IPS-11a (cell line): ENCODE data around the gene DNAH6.
"Not testable (repeated sequence)": the region's sequence is repeated elsewhere in the genome, so short reads cannot be mapped to it uniquely, and the experiment has no call there.

Experiments used
- H3K4me3 ChIP-seq: one replicate; pipeline ENCODE4 v1.5.1; 2013; ENCODE audit warnings: low read depth, low read length, control low read depth

DNAH6 gene

DNA sequence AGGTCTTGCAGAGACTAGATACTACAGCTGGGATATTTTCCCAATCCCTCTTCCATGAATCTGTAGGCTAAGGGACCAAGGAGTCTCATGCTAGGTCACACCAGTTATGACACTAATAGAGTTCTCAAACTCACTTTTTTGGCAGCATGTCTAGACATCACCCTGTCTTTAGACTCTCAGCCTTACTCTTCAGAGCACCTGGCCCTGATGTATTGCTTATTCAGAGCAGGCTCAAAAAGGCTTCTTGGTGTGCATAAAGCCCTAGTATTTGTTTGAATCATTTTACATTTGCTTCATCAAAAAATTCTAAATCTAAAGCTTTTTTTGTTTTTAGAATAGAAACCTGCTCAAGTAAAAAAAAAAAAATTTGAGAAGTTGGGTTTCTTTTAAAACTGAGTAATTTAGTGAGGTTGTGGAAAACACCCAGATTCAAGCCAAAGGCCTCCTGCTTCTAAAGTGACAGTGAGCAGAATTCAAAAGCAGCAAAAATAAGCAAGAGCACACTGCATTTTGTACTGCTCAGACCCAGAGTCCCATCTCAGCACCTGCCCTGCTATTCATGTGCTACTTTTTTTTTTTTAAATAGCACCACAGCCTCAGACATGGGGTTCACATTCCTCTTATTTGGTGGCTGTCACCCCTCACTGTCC is 18.0 kb upstream of the DNAH6 start:
- H3K4me3 ChIP-seq: no peak overlapping the region

DNA sequence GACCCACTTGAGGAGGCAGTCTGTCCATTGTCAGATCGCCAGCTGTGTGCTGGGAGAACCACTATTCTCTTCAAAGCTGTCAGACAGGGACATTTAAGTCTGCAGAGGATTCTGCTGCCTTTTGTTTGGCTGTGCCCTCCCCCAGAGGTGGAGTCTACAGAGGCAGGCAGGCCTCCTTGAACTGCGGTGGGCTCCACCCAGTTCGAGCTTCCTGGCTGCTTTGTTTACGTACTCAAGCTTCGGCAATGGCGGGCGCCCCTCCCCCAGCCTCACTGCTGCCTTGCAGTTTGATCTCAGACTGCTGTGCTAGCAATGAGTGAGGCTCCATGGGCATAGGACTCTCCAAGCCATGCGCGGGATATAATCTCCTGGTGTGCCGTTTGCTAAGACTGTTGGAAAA is 5.3 kb upstream of the DNAH6 start:
- not testable (repeated sequence) for H3K4me3 ChIP-seq

DNA sequence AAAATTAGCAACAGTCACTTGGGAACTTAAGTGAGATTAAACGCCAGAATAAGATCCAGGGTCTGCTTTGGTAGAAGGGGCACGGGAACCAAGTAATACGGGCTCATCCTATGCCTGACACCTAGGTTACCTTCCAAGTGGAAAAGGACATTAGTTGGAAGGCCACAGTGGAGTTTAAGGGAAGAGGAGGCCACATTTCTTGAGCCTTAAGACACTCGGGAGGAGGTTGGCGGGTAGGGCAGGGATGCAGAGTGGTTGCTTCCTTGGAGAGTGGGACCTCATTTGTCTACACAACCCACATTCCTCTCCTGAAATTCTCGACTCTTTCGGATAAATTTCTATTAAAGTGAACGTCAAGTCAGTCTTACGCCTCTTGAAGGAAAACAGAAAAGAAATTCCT is 510 bp upstream of the DNAH6 start:
- H3K4me3 ChIP-seq: peak overlapping the region; percentile 31

DNA sequence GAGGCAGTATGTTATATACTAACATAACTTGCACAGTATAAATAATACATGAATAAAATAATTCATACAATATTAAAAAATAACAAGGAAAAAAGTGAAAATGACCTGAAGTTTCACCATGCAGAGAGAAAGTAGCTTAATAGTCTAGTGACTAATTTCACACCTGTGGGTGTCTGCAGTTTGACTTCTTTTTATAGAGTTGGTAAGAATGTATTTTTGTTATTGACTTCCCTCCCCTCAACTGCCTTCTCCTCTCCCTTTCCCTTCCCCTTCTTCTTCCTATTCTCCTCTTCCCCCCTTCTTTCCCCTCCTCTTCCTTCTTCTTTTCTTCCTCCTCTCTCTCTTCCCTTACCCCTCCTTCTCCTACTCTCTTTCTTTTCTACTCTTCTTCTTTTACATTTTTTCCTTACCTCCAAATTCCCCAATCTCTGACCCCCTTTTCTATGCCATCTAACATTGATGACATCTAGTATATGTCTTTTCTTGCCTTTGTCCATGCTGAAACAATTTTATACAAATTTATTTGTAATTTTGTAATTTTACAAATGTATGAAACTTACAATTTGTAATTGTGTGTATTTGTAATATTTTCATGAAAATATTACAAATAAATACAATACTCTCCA is 3.1 kb downstream of the DNAH6 start:
- H3K4me3 ChIP-seq: no peak overlapping the region

DNA sequence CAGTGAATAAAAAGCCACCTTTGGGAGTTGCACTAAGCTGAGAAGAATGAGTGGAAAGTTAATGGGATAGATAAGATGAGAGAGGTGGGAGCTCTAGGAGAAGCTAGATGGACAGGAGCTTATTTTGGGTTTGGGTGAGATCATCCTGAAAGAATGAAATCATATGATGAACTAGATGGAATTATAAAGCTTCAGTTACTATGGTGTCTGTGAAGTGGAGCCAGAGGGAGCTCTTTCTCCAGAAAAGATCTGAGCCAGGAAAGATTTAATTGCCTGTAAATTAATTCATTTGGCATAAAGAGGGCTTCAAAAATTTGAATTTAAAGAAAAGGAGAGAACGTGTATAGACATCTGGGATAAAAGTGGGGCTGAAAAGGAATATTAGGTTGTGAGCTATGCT is 10.3 kb downstream of the DNAH6 start:
- no peak overlapping the region for H3K4me3 ChIP-seq

DNA sequence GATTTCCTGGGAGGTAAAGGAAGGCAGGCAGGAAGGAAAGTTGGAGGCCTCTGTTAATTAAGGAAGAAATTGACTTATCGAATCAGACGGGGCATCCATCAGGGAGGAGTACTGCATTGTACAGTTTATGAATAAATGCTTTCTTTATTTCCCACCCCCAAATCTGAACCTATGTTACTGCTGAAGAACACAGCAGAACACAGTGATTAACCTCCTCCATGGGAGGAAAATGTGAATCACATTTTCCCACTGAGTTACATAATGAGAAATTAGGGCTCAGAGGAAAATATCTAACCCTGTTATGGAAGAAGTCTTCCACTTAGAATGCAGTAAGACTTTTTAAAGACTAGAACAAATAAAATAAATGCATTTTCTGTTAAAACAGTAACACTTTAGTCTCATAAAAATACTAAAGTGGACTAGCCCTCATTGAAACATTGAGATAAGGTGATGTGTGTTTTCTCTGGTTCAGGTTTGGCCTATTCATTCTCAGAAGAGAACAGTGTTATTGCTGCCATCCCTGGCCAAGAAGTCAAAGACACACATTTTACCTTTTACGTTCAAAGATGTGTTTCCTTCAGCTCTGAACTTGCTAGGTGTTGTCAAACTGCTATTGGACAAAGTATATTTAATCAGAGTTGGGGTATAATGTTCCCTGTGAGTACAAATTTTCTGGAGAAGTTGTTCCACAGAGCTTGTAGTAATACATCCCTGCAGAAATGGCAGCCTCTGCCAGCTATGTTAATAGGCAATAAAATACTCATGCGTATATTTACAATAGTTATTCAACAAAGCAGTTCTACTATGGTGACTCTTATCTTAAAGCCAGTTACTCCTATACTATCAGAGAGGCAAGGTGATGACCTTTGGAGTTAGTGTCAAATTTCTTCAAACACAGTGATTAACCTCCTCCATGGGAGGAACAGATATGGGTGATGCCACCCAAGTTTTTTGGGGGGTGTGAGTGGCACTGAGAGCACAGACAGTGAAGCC is 11.1 kb downstream of the DNAH6 start:
- H3K4me3 ChIP-seq: no peak overlapping the region

DNA sequence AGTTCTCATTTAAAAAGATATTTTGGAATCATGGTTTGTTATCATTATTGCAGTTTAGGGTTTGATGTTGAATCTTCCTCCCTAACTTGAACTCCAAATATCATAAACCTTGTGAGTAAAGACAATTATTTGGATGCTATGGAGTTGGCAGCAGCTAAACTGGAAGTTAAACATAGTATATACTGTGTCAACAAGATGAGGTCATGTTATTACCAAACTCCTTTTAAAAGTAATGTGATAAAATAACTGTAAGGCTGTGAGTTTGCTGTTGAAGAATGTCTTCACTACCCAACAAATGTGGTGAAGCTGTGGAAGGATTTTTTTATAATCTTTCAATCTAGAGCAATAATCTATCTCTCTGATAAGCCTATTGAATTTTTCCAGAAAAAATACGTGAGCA is 16.0 kb downstream of the DNAH6 start:
- H3K4me3 ChIP-seq: no peak overlapping the region

DNA sequence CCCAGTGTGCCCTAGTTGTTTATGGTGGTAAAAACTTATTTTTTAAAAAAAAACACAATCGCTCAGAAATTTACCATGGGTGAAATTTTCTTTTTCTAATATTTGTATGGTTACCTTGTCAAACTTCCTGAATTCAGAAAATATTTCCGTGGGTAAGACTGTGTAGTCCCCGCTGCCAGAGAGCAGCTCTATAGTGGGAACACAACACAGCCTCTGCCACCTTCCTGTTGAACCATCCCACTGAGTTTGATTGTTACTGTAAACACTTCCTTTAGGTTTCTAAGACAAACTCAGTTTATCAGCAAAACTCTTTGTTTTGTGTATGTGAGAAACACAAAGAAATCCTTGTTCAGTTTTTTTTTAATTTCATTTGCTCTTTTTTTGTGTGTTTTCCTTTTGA is 17.9 kb downstream of the DNAH6 start:
- H3K4me3 ChIP-seq: no peak overlapping the region

DNA sequence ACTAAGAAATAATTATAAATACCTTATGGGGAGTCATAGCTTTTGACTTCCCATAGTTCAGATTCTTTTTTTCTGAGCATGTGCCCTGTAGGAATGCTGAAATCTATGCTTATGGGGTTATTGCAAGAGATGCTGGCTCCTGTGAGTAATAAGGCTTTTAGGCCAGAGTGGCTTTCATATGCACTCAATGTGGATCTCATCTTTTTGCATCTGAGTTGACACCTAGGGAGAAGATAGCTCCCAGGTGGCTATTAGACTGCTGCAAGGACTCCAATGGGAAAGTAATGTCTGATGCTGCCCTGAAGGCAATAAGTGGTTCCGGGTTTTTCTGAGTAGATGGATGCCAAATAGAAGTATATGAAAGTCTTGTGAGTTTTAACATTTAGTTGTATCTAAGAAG is 21.0 kb downstream of the DNAH6 start:
- H3K4me3 ChIP-seq: no peak overlapping the region

DNA sequence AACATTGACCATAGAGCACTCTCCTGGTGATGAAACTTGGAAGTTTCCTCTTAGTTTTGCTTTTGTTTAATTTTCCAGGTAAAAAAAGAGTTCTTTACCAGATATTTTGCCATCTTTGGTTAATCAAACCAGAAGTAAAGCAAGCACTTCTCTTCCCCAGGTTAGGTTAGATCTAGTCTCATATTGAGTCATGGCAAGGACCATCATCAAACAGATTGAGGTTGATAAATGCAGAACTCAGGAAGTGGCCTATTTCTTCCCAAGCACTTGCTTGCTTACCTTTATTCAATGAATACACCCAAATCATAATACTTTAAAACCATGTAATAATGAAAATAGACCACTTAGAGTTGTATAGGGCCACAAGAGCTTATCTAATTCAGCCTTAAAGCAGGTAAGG is 23.4 kb downstream of the DNAH6 start:
- H3K4me3 ChIP-seq: no peak overlapping the region

DNA sequence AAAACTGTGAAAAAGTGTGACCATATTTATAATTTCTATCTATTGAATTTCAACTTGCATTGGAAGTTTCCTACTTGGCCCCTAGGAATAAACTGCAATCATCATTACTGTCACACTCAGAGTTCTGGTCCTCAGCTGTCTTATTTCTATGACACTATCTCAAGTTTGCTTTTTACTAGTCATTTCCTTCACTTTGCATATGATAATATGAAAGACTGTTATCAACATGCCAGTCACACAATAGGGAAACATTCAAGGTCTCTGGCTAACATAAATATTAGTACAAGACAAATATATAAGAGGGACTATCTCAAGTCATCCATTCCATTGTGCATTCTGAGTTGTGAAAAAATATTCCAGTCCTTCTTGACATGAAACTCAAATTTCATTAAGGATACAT is 28.7 kb downstream of the DNAH6 start:
- no peak overlapping the region for H3K4me3 ChIP-seq

DNA sequence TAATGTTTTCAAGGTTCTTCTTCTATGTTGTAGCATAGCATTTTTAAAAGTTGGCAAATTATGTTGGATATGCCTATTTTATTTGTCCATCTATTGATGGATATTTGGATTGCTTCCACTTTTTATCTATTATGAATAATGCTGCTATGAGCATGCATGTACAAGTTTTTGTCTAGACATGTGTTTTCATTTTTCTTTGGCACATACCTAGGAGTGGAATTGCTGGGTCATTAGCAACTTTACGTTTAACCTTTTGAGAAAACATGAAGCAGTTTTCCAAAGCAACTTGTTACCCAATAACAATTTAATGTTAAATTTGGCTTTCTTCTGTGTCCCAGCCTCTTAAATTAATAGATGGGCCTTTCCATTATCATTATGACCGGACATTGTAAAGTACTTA is 30.3 kb downstream of the DNAH6 start:
- H3K4me3 ChIP-seq: no peak overlapping the region

DNA sequence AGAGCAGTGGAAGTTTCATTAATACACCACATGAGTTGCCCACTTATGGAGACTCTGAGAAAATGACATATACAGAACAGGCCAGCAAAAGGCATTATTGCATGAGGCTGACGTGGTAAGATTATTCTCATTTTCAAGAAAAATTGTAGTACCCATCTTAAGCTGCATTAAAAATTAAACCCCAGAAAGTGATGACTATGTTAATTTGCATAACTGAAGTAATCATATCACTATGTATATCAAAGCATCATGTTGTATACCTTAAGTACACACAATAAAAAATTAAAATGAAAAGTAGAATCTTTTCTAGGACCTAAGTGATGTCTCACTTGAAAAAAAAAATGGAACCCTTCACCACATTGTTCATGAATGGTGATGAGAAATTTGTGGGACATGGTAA is 32.0 kb downstream of the DNAH6 start:
- no peak overlapping the region for H3K4me3 ChIP-seq

DNA sequence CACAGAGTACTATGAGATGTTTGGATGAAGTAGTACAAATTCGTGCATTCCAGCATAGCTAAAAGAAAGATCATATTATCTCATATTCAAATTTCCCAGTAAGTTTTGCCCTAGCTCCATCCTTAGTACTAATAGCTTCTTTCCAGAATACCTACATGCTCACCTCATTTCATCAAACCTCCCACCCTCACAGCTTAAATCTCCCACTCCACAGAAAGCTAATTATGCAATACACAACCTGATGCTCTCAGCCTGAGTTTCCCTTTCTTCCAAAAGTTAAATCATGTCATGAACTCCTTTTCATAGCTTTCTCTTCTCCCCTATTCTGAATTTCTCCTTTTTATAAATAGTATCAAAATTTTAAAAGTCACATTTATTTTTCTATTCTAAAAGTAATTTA is 34.6 kb downstream of the DNAH6 start:
- H3K4me3 ChIP-seq: no peak overlapping the region

DNA sequence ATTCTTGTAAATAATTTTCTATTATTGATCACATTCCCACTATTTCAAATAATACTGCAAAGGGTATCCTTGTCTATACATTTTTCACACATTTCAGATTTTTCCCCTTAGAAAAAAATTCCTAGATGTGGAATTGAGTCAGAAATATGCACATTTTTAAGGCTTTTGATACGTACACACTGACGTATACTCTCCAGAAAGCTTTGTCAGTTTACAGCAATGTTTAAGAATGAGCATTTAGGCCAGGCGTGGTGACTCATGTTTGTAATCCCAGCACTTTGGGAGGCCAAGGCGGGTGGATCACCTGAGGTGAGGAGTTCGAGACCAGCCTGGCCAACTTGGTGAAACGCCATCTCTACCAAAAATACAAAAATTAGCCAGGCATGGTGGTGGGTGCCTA is 35.2 kb downstream of the DNAH6 start:
- not testable (repeated sequence) for H3K4me3 ChIP-seq

DNA sequence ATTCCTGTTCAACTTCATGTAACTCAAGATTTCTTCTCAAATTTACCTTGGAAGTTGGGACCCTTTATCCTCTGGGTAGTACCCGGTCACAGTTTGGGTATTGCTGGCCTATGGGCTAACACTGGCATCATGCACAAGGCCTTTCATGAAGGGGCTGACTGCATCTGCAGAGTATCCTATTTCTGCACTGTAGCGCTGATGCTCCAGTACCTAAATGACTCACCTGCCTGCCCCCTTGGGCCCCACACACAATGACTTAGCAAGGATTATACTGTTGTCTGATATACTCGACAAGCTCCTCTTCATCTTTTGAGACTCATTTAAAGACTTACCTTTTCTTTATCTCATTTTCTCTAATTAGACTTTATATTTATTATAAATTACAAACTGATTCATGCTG is 39.9 kb downstream of the DNAH6 start:
- H3K4me3 ChIP-seq: no peak overlapping the region

DNA sequence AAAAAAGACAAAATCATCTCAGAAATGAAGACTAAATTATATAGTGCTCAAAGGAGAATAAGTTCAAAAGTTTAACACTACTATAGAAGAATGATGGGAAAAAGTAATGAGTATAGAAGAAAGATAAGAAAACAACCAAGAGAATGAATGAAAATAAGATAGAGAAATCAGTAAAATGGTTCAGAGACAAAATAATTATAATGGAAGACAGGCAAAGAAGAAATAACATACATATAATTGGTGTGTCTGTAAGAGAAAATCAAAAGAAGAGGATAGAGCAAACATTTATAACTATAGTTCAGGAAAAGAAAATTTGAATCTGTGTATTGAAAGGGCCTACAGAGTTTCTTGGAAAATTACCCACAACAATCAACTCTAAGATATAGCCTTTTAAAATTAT is 43.5 kb downstream of the DNAH6 start:
- no peak overlapping the region for H3K4me3 ChIP-seq

DNA sequence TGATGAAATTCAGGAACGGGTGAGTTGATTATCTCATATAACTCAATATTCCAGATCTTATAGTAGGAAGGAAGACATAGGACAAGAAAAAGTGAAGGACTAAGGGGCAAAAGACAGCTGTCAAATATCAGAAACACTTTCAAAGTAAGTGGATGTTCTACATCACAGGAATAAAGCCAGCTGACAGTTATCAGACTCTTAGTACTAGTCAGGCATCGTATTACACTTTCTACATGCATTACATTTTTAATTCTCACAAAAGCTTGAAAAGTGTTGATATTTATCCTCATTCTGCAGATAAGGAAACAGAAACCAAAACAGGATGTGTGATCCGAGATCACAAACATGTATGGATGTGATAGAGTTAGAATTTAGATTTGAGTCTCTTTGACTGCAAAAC is 63.4 kb downstream of the DNAH6 start:
- H3K4me3 ChIP-seq: no peak overlapping the region

DNA sequence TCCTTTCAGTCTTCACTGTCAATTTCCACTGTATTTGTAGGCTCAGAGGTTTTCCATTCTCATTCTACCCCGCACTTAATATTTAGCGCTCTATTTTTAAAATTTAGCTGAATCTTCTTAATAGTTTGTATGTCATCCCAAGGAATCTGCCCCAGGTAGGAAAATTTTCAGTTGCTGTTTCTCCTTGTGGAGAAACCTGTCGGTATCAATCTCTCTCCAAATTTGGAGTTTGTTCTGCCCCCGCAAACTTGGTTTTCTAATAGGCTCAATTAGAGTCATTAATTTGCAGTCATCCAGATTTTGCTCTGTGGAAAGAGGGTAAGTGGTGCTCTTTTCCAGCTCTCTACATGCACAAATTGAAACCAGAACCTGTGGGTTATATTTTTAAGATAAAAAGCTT is 87.6 kb downstream of the DNAH6 start:
- H3K4me3 ChIP-seq: no peak overlapping the region

DNA sequence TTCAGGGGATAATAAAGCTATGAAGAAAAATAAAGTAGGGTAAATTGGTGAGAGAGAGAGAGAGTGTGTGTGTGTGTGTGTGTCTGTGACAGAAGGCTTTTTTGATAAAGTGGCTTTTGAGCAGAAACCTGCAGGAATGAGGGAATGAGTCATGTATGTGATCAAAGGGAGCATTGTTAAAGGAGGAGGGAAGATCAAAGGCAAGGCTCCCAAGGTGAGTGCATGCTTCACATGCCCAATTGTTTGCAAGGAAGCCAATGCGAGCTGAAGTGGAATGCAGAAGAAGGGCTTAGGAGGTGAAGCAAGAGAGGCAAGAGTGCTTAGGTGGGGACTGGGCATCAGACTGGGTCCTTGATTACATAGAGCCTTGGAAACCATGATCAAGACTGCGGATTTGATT is 96.8 kb downstream of the DNAH6 start:
- H3K4me3 ChIP-seq: no peak overlapping the region

DNA sequence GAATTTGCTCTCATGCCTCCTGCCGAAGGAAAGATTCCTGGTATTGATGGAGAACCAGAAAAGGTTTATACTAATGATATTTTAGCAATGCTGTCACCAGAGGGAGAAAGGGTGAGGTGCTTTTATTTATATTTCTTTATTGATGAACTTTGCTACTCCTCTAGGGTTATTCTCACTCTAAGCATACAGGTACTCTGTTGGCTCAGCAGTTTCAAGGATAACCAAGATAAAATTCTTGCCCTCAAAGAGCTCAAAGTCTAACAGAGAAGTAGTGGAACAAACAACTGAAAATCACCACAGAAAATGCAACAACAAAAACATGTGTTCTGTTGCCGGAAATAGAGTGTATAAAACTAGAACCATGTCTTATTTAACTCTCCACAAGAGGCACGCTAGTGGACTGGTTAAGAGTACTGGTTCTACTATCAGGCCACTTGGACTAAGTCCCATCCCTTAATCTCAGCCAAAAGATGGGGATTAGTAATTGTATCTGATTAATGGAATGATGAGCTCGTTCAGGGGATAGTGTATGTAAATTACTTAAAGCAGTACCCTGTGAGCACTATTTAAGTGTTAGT is 103.6 kb downstream of the DNAH6 start:
- H3K4me3 ChIP-seq: no peak overlapping the region

DNA sequence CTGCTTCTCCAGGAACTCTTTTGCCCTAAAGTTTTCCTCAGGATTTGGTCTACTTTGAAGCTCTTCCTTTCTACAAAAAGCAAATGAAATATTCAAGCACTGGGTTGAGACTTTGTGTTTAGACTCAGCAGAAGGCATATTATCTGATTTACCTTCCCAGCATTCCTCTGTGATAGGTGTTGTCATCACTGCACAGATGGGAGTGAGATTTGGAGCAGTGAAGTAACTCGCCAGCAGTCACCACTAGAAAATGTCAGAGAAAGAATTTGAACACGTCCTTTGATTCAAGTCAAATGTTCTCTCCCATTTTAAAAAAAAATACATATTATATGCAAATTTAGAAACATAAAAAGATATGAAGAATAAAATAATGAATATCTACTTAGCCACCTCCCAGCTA is 112.2 kb downstream of the DNAH6 start:
- H3K4me3 ChIP-seq: no peak overlapping the region
